Right lobe of liver (tissue), 4 donors: Measurements from ENCODE around the gene KCNK3.

Experiments
- CTCF ChIP-seq, 4 donors: fragments of 200-600 bp in 3 of 4; fragments of 450-650 bp in 1 of 4; IDR thresholded peaks; one replicate each; pipeline versions ENCODE4 v1.5.1 to v1.8.0; 2016 to 2022; ENCODE audit warnings: antibody characterized with exemption in 4 of 4, mild to moderate bottlenecking in 2 of 4
- POLR2A ChIP-seq: fragments of 450-650 bp; IDR thresholded peaks from one replicate; pipeline ENCODE4 v1.6.1; 2017; ENCODE audit warnings: antibody characterized with exemption, mild to moderate bottlenecking
- donor health status: DM: no; HTN: no; CAD: no.
- donor health status: DM: no; HTN: no; CAD: no.
- donor health status: DM: no; HTN: yes; CAD: no.

- TF ChIP-seq CTCF (IDR thresholded peaks at IDR 0.05): no peak
- TF ChIP-seq POLR2A: no peak
Measured at GRCh38 chr2:26735097-26735496, 42.6 kb downstream of the KCNK3 start.
